Esophagus muscularis mucosa (tissue), 4 donors: ENCODE data around the gene ABCG5. TPM values are rescaled to one million over a fixed set of nuclear protein-coding genes. Genes with fewer than 3 reads are reported as not detected.
A peak's percentile ranks its signal among the peaks of the same experiment; 100 is the strongest.

Experiments used
- DNase-seq: peaks from one replicate; pipeline ENCODE4 v3.0.0-alpha.2; 2017; ENCODE audit errors: extremely low spot score
- H3K27ac ChIP-seq, 4 donors: fragments of 200-600 bp; sonication (generic); replicated peaks in 1 of 4; 1 replicate in 3 of 4; 2 replicates in 1 of 4; pipeline ENCODE4 v1.5.1; 2016 to 2019; ENCODE audit warnings: mild to moderate bottlenecking in 1 of 4
- H3K27me3 ChIP-seq, 4 donors: fragments of 200-600 bp; sonication (generic); one replicate each; pipeline versions ENCODE4 v1.5.1 to v1.6.0; 2016 to 2019
- H3K36me3 ChIP-seq, 4 donors: fragments of 200-600 bp; sonication (generic); one replicate each; pipeline ENCODE4 v1.5.1; 2016 to 2019
- H3K4me1 ChIP-seq, 4 donors: fragments of 200-600 bp; sonication (generic); one replicate each; pipeline ENCODE4 v1.5.1; 2016 to 2019
- H3K4me3 ChIP-seq, 4 donors: fragments of 200-600 bp; sonication (generic); 1 replicate in 2 of 4; 2 replicates in 2 of 4; pipeline ENCODE4 v1.5.1; 2016 to 2019; ENCODE audit warnings: mild to moderate bottlenecking in 4 of 4, moderate library complexity in 1 of 4
- H3K9me3 ChIP-seq, 4 donors: fragments of 200-600 bp; sonication (generic); 1 replicate in 3 of 4; 2 replicates in 1 of 4; pipeline ENCODE4 v1.5.1; 2016 to 2019
- CTCF ChIP-seq, 3 experiments: fragments of 200-600 bp in 2 of 3; fragments of 450-650 bp in 1 of 3; sonication (generic) in 2 of 3; IDR thresholded peaks; one replicate each; pipeline ENCODE4 v1.5.1; 2017 to 2019; ENCODE audit warnings: antibody characterized with exemption in 3 of 3, mild to moderate bottlenecking in 2 of 3, moderate library complexity in 1 of 3
- EP300 ChIP-seq: sonication (generic); formaldehyde crosslinking; IDR thresholded peaks from one replicate; pipeline ENCODE4 v1.6.1; 2017; ENCODE audit warnings: antibody characterized with exemption
- POLR2A ChIP-seq: fragments of 450-650 bp; IDR thresholded peaks from one replicate; pipeline ENCODE4 v1.6.1; 2017; ENCODE audit warnings: antibody characterized with exemption, moderate library complexity, mild to moderate bottlenecking, low read depth
- POLR2AphosphoS5 ChIP-seq, 2 donors: sonication (generic); formaldehyde crosslinking; IDR thresholded peaks; one replicate each; pipeline ENCODE4 v1.6.1; 2017; ENCODE audit warnings: antibody characterized with exemption in 2 of 2
- WGBS: methylation state at CpG from one replicate; pipeline ENCODE4 v1.1.5; 2018; 5-methylcytosine and 5-hydroxymethylcytosine counted together
- intact Hi-C: fragments of 100-400 bp; cut with DNase I; formaldehyde crosslinking; loops from one replicate; pipeline ENCODE4 v1.15.1; 2023
- total RNA-seq, 4 donors: library from RNA; depleted of rRNA; stranded (reverse); fragments of >200 nt; gene quantifications; one replicate each; pipeline versions ENCODE4 v1.1.0 to v1.2.1, GENCODE V29; 2016

ABCG5 gene
- total RNA-seq = not detected

- Histone ChIP-seq H3K4me1 (no peaks in the 10 kb centered on the region), H3K4me3 (no peak within 1 kb of the TSS), H3K36me3 (no peaks in the 10 kb centered on the region), H3K27ac (no peak within 1 kb of the TSS), H3K27me3 (peaks cover 0 to 3% (median 0%) of the 10 kb centered on the region in 4 donors), H3K9me3 (no peaks in the 10 kb centered on the region)
- DNase-seq = peak; percentile 79
- intact Hi-C loops = no loop called here
- TF ChIP-seq EP300 (no peak), CTCF (IDR thresholded peaks at IDR 0.05) (no peak), POLR2AphosphoS5 (IDR thresholded peaks at IDR 0.05) (no peak), POLR2A (no peak)
- 90% methylated on average over 7 of the region's 20 CpGs for WGBS
These were observed at the start of gene ABCG5, which contains the start of gene ABCG8 for GRCh38 chr2:43838560-43839267. Gene ABCG5 (minus strand): TSS chr2:43838839. CDS start chr2:43838679, 160 bp downstream. Gene ABCG8 (plus strand): TSS chr2:43838971. CDS start chr2:43839054, 83 bp downstream.

GRCh38 chr2:43887176-43887575, 48.5 kb upstream of the ABCG5 start:
- H3K36me3 ChIP-seq = peaks cover 31 to 71% (median 60%) of the 10 kb centered on the region in 4 donors
- no peak for TF ChIP-seq EP300
- no peak for TF ChIP-seq POLR2A
- no peak for TF ChIP-seq POLR2AphosphoS5 (IDR thresholded peaks at IDR 0.05)
- no peak for TF ChIP-seq CTCF (IDR thresholded peaks at IDR 0.05)
- 89% methylated on average over 7 of the region's 7 CpGs for WGBS

GRCh38 chr2:43885132-43885632, 46.5 kb upstream of the ABCG5 start:
- Histone ChIP-seq H3K4me3 (no peak overlapping the region), H3K27ac (no peak overlapping the region), H3K9me3 (no peaks in the 10 kb centered on the region), H3K36me3 (peaks cover 18 to 51% (median 40%) of the 10 kb centered on the region in 4 donors), H3K27me3 (no peaks in the 10 kb centered on the region), H3K4me1 (no peaks in the 10 kb centered on the region)
- TF ChIP-seq POLR2A (no peak), CTCF (IDR thresholded peaks at IDR 0.05) (no peak), POLR2AphosphoS5 (IDR thresholded peaks at IDR 0.05) (no peak), EP300 (no peak)
- DNase-seq = no peak
- WGBS = 83% methylated on average over 7 of the region's 7 CpGs
- intact Hi-C loops = no loop called here

More at GRCh38 chr2:43887176-43887575, 48.5 kb upstream of the ABCG5 start:
- Histone ChIP-seq H3K27me3 (no peaks in the 10 kb centered on the region), H3K27ac (no peak overlapping the region), H3K9me3 (no peaks in the 10 kb centered on the region), H3K4me3 (no peak overlapping the region), H3K4me1 (no peaks in the 10 kb centered on the region)
- intact Hi-C loops = no loop called here
- DNase-seq = no peak

- DNase-seq = no peak
- 90% methylated on average over 5 of the region's 5 CpGs for WGBS
- no peaks in the 10 kb centered on the region for H3K9me3 ChIP-seq
- H3K36me3 ChIP-seq = peaks cover 16 to 46% (median 35%) of the 10 kb centered on the region in 4 donors
- H3K27ac ChIP-seq = no peak overlapping the region
- intact Hi-C loops = no loop called here
- no peak overlapping the region for H3K4me3 ChIP-seq
- H3K27me3 ChIP-seq = no peaks in the 10 kb centered on the region
- TF ChIP-seq POLR2AphosphoS5 (IDR thresholded peaks at IDR 0.05) (no peak), POLR2A (no peak), CTCF (IDR thresholded peaks at IDR 0.05) (no peak), EP300 (no peak)
- no peaks in the 10 kb centered on the region for H3K4me1 ChIP-seq
These were observed 46.0 kb upstream of the ABCG5 start for GRCh38 chr2:43884689-43885088.
